SK-N-SH (cell line): Measurements from ENCODE around the gene SCYL2.

Experiments used
- CHD2 ChIP-seq: fragments of 150-350 bp; IDR thresholded peaks from 2 replicates; pipeline ENCODE4 v1.6.1; 2018; ENCODE audit warnings: low read length; ENCODE audit not compliant: partially characterized antibody
- MAX ChIP-seq: IDR thresholded peaks from 2 replicates; pipeline ENCODE4 v1.4.0; 2012; ENCODE audit warnings: low read depth
- RXRA ChIP-seq: IDR thresholded peaks from 2 replicates; pipeline ENCODE4 v1.4.0; 2012; ENCODE audit warnings: low read depth, mild to moderate bottlenecking, borderline replicate concordance
- SIN3A ChIP-seq: IDR thresholded peaks from 2 replicates; pipeline ENCODE4 v1.6.1; 2012; ENCODE audit warnings: low read depth, mild to moderate bottlenecking, low read length, moderate library complexity, borderline replicate concordance
- TCF12 ChIP-seq: IDR thresholded peaks from 2 replicates; pipeline ENCODE4 v1.4.0; 2012
- YY1 ChIP-seq: IDR thresholded peaks from 2 replicates; pipeline ENCODE4 v1.4.0; 2012; ENCODE audit warnings: low read depth, mild to moderate bottlenecking
- TF ChIP-seq, protein P1 (sequence below): fragments of 200-600 bp; sonication (generic); IDR thresholded peaks from 2 replicates; pipeline ENCODE4 v1.6.1; 2017; ENCODE audit warnings: antibody characterized with exemption, mild to moderate bottlenecking, moderate library complexity
- TF ChIP-seq, protein P2 (sequence below): IDR thresholded peaks from 2 replicates; pipeline ENCODE4; 2012

GRCh38 chr12:100293017-100293416 is 26.0 kb downstream of the SCYL2 start:
- TF ChIP-seq, protein P1, sequence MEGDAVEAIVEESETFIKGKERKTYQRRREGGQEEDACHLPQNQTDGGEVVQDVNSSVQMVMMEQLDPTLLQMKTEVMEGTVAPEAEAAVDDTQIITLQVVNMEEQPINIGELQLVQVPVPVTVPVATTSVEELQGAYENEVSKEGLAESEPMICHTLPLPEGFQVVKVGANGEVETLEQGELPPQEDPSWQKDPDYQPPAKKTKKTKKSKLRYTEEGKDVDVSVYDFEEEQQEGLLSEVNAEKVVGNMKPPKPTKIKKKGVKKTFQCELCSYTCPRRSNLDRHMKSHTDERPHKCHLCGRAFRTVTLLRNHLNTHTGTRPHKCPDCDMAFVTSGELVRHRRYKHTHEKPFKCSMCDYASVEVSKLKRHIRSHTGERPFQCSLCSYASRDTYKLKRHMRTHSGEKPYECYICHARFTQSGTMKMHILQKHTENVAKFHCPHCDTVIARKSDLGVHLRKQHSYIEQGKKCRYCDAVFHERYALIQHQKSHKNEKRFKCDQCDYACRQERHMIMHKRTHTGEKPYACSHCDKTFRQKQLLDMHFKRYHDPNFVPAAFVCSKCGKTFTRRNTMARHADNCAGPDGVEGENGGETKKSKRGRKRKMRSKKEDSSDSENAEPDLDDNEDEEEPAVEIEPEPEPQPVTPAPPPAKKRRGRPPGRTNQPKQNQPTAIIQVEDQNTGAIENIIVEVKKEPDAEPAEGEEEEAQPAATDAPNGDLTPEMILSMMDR: no peak
- TF ChIP-seq MAX: no peak
- TF ChIP-seq TCF12: no peak
- TF ChIP-seq, protein P2, sequence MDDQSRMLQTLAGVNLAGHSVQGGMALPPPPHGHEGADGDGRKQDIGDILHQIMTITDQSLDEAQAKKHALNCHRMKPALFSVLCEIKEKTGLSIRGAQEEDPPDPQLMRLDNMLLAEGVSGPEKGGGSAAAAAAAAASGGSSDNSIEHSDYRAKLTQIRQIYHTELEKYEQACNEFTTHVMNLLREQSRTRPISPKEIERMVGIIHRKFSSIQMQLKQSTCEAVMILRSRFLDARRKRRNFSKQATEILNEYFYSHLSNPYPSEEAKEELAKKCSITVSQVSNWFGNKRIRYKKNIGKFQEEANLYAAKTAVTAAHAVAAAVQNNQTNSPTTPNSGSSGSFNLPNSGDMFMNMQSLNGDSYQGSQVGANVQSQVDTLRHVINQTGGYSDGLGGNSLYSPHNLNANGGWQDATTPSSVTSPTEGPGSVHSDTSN: no peak
- no peak for TF ChIP-seq RXRA
- TF ChIP-seq CHD2: no peak
- no peak for TF ChIP-seq SIN3A
- TF ChIP-seq YY1: no peak
